CD8-positive, alpha-beta memory T cell (primary cell): ENCODE measurements around the gene RAB6B. TPM values are rescaled to one million over a fixed set of nuclear protein-coding genes. Genes with fewer than 3 reads are reported as not detected.

Source experiments
- CTCF ChIA-PET: fragments of 350-600 bp; sonication (Branson Sonifier 250); formaldehyde crosslinking; loops from one replicate; lab custom pipeline; 2021; ENCODE audit warnings: antibody characterized with exemption; lab: Charles Lee
- POLR2A ChIA-PET: fragments of 350-600 bp; sonication (Branson Sonifier 250); formaldehyde crosslinking; loops from one replicate; lab custom pipeline; 2021; ENCODE audit warnings: antibody characterized with exemption; lab: Charles Lee
- DNase-seq, 5 donors: peaks; one replicate each; pipeline versions ENCODE4 v3.0.0 to v3.0.0-alpha.2; 2020 to 2022; ENCODE audit warnings: mixed read lengths in 1 of 5
- H3K27ac ChIP-seq: one replicate; pipeline ENCODE4 v1.7.0; 2013; ENCODE audit warnings: low read depth, mild to moderate bottlenecking, low read length, moderate library complexity
- H3K27me3 ChIP-seq: 2 replicates; pipeline ENCODE4 v1.7.0; 2013; ENCODE audit warnings: low read length, mild to moderate bottlenecking; ENCODE audit not compliant: insufficient read depth, poor library complexity, severe bottlenecking
- H3K36me3 ChIP-seq: 2 replicates; pipeline ENCODE4 v1.7.0; 2013; ENCODE audit warnings: mild to moderate bottlenecking, low read length, moderate library complexity; ENCODE audit not compliant: insufficient read depth
- H3K4me1 ChIP-seq: 2 replicates; pipeline ENCODE4 v1.7.0; 2013; ENCODE audit warnings: mild to moderate bottlenecking, low read length, moderate library complexity; ENCODE audit not compliant: insufficient read depth
- H3K4me3 ChIP-seq: 2 replicates; pipeline ENCODE4 v1.7.0; 2013; ENCODE audit warnings: mild to moderate bottlenecking, low read length
- H3K9me3 ChIP-seq: 2 replicates; pipeline ENCODE4 v1.7.0; 2013; ENCODE audit warnings: mild to moderate bottlenecking, low read length
- H3K27ac Mint-ChIP-seq, 8 donors: one replicate each; pipeline ENCODE4 v1.8.0; 2020 to 2021; ENCODE audit warnings: mixed read lengths in 8 of 8, mild to moderate bottlenecking in 6 of 8, inconsistent platforms in 3 of 8, moderate library complexity in 3 of 8
- H3K27me3 Mint-ChIP-seq, 2 donors: one replicate each; pipeline ENCODE4 v1.8.0; 2020 to 2021; ENCODE audit warnings: mixed read lengths in 2 of 2, mild to moderate bottlenecking in 1 of 2, moderate library complexity in 1 of 2
- H3K36me3 Mint-ChIP-seq, 3 donors: one replicate each; pipeline ENCODE4 v1.8.0; 2020 to 2021; ENCODE audit warnings: mixed read lengths in 3 of 3, inconsistent platforms in 1 of 3, mild to moderate bottlenecking in 1 of 3
- H3K4me1 Mint-ChIP-seq, 3 donors: one replicate each; pipeline ENCODE4 v1.8.0; 2020 to 2021; ENCODE audit warnings: mixed read lengths in 3 of 3, inconsistent platforms in 1 of 3, mild to moderate bottlenecking in 1 of 3
- H3K4me3 Mint-ChIP-seq, 7 donors: one replicate each; pipeline ENCODE4 v1.8.0; 2020 to 2021; ENCODE audit warnings: mixed read lengths in 7 of 7, mild to moderate bottlenecking in 6 of 7, moderate library complexity in 4 of 7, inconsistent platforms in 2 of 7
- H3K9me3 Mint-ChIP-seq, 5 donors: one replicate each; pipeline ENCODE4 v1.8.0; 2020 to 2022; ENCODE audit warnings: mixed read lengths in 5 of 5, mild to moderate bottlenecking in 3 of 5, moderate library complexity in 2 of 5, inconsistent platforms in 1 of 5
- polyA plus RNA-seq: library from polyadenylated mRNA; unstranded; fragments of 300-500 nt; fragmentation: Illumina TruSeq; gene quantifications from one replicate; pipeline ENCODE4 v1.2.3, GENCODE V29; 2021
- total RNA-seq, 2 experiments: library from RNA; stranded (reverse); gene quantifications; one replicate each; pipeline ENCODE4 v1.2.3, GENCODE V29; 2021

Gene RAB6B
- total RNA-seq (under 1 TPM; 0.24 to 0.73 TPM), polyA plus RNA-seq (1.7 TPM)

- H3K27ac Mint-ChIP-seq, result peak within 1 kb of the TSS in 3 of 8 donors; percentile 64 to 89 (median 70)
- CTCF ChIA-PET, result no interaction called here
- H3K4me3 ChIP-seq, result no peak within 1 kb of the TSS
- DNase-seq, result no peak
- H3K27me3 Mint-ChIP-seq, result peaks cover 27 to 60% of the 10 kb centered on the region in 2 donors
- H3K36me3 ChIP-seq, result no peaks in the 10 kb centered on the region
- H3K4me1 ChIP-seq, result no peaks in the 10 kb centered on the region
- peaks cover 3 to 15% (median 7%) of the 10 kb centered on the region in 3 donors for H3K4me1 Mint-ChIP-seq
- H3K4me3 Mint-ChIP-seq, result peak within 1 kb of the TSS in 6 of 7 donors; percentile 47 to 83 (median 65)
- POLR2A ChIA-PET, result no interaction called here
- no peak within 1 kb of the TSS for H3K27ac ChIP-seq
- H3K9me3 ChIP-seq, result no peaks in the 10 kb centered on the region
- H3K9me3 Mint-ChIP-seq, result peaks cover 0 to 2% (median 0%) of the 10 kb centered on the region in 5 donors
- no peaks in the 10 kb centered on the region for H3K27me3 ChIP-seq
- no peaks in the 10 kb centered on the region for H3K36me3 Mint-ChIP-seq
Observed at GRCh38 chr3:133895208-133896001, at the start of gene RAB6B. TSS of gene RAB6B (minus strand) at chr3:133895882. CDS start at chr3:133895466, 416 bp downstream.

- ChIA-PET CTCF (no interaction called here), POLR2A (no interaction called here)
- Mint-ChIP-seq H3K4me3 (no peak overlapping the region), H3K9me3 (no peaks in the 10 kb centered on the region), H3K27ac (no peak overlapping the region), H3K4me1 (peaks cover 4 to 6% (median 6%) of the 10 kb centered on the region in 3 donors), H3K27me3 (peaks cover 4 to 16% of the 10 kb centered on the region in 2 donors), H3K36me3 (peaks cover 0 to 2% (median 0%) of the 10 kb centered on the region in 3 donors)
- H3K27me3 ChIP-seq, result no peaks in the 10 kb centered on the region
- no peaks in the 10 kb centered on the region for H3K4me1 ChIP-seq
- H3K9me3 ChIP-seq, result no peaks in the 10 kb centered on the region
- DNase-seq, result no peak
- H3K36me3 ChIP-seq, result no peaks in the 10 kb centered on the region
- no peak overlapping the region for H3K27ac ChIP-seq
- no peak overlapping the region for H3K4me3 ChIP-seq
Observed at GRCh38 chr3:133944641-133945380, 49.1 kb upstream of the RAB6B start.

GRCh38 chr3:133944181-133944580 lies 48.5 kb upstream of the RAB6B start:
- ChIA-PET POLR2A (no interaction called here), CTCF (no interaction called here)
- H3K36me3 ChIP-seq, result no peaks in the 10 kb centered on the region
- Mint-ChIP-seq H3K27ac (no peak overlapping the region), H3K9me3 (no peaks in the 10 kb centered on the region), H3K36me3 (peaks cover 0 to 2% (median 0%) of the 10 kb centered on the region in 3 donors), H3K27me3 (peaks cover 4 to 16% of the 10 kb centered on the region in 2 donors), H3K4me3 (no peak overlapping the region), H3K4me1 (peaks cover 4 to 6% (median 6%) of the 10 kb centered on the region in 3 donors)
- DNase-seq, result no peak
- no peaks in the 10 kb centered on the region for H3K27me3 ChIP-seq
- no peak overlapping the region for H3K27ac ChIP-seq
- no peaks in the 10 kb centered on the region for H3K4me1 ChIP-seq
- no peaks in the 10 kb centered on the region for H3K9me3 ChIP-seq
- H3K4me3 ChIP-seq, result no peak overlapping the region

- H3K27ac Mint-ChIP-seq, result no peak overlapping the region
- Histone ChIP-seq H3K4me3 (no peak overlapping the region), H3K27me3 (no peaks in the 10 kb centered on the region), H3K27ac (no peak overlapping the region), H3K4me1 (no peaks in the 10 kb centered on the region), H3K9me3 (no peaks in the 10 kb centered on the region), H3K36me3 (no peaks in the 10 kb centered on the region)
- H3K4me3 Mint-ChIP-seq, result no peak overlapping the region
- CTCF ChIA-PET, result no interaction called here
- H3K9me3 Mint-ChIP-seq, result no peaks in the 10 kb centered on the region
- peaks cover 0 to 2% (median 0%) of the 10 kb centered on the region in 3 donors for H3K36me3 Mint-ChIP-seq
- DNase-seq, result no peak
- H3K4me1 Mint-ChIP-seq, result peaks cover 4 to 6% (median 6%) of the 10 kb centered on the region in 3 donors
- peaks cover 4 to 16% of the 10 kb centered on the region in 2 donors for H3K27me3 Mint-ChIP-seq
- POLR2A ChIA-PET, result no interaction called here
Observed at GRCh38 chr3:133943639-133944141, 48.0 kb upstream of the RAB6B start.

GRCh38 chr3:133943031-133943535 lies 47.4 kb upstream of the RAB6B start:
- Mint-ChIP-seq H3K4me3 (no peak overlapping the region), H3K27ac (no peak overlapping the region), H3K4me1 (peaks cover 4 to 6% (median 6%) of the 10 kb centered on the region in 3 donors), H3K27me3 (peaks cover 4 to 16% of the 10 kb centered on the region in 2 donors), H3K9me3 (no peaks in the 10 kb centered on the region), H3K36me3 (peaks cover 0 to 2% (median 0%) of the 10 kb centered on the region in 3 donors)
- no peak for DNase-seq
- Histone ChIP-seq H3K9me3 (no peaks in the 10 kb centered on the region), H3K36me3 (no peaks in the 10 kb centered on the region), H3K27me3 (no peaks in the 10 kb centered on the region), H3K4me3 (no peak overlapping the region), H3K4me1 (no peaks in the 10 kb centered on the region), H3K27ac (no peak overlapping the region)
- ChIA-PET CTCF (no interaction called here), POLR2A (no interaction called here)

- Histone ChIP-seq H3K9me3 (no peaks in the 10 kb centered on the region), H3K27me3 (no peaks in the 10 kb centered on the region), H3K4me1 (no peaks in the 10 kb centered on the region), H3K36me3 (no peaks in the 10 kb centered on the region), H3K27ac (no peak overlapping the region), H3K4me3 (no peak overlapping the region)
- Mint-ChIP-seq H3K4me3 (no peak overlapping the region), H3K36me3 (peaks cover 0 to 2% (median 0%) of the 10 kb centered on the region in 3 donors), H3K9me3 (no peaks in the 10 kb centered on the region), H3K27ac (no peak overlapping the region), H3K27me3 (peaks cover 5 to 16% of the 10 kb centered on the region in 2 donors), H3K4me1 (peaks cover 4 to 6% (median 6%) of the 10 kb centered on the region in 3 donors)
- no peak for DNase-seq
- POLR2A ChIA-PET, result no interaction called here
- CTCF ChIA-PET, result no interaction called here
Observed at GRCh38 chr3:133941415-133941821, 45.7 kb upstream of the RAB6B start.

- H3K36me3 Mint-ChIP-seq, result peaks cover 0 to 2% (median 0%) of the 10 kb centered on the region in 3 donors
Observed at GRCh38 chr3:133940536-133940935, 44.9 kb upstream of the RAB6B start.

More at GRCh38 chr3:133940536-133940935, 44.9 kb upstream of the RAB6B start:
- Mint-ChIP-seq H3K4me3 (no peak overlapping the region), H3K9me3 (no peaks in the 10 kb centered on the region), H3K27ac (no peak overlapping the region), H3K27me3 (peaks cover 5 to 17% of the 10 kb centered on the region in 2 donors), H3K4me1 (peaks cover 4 to 6% (median 6%) of the 10 kb centered on the region in 3 donors)
- Histone ChIP-seq H3K4me1 (no peaks in the 10 kb centered on the region), H3K27me3 (no peaks in the 10 kb centered on the region), H3K4me3 (no peak overlapping the region), H3K27ac (no peak overlapping the region), H3K9me3 (no peaks in the 10 kb centered on the region), H3K36me3 (no peaks in the 10 kb centered on the region)
- ChIA-PET POLR2A (no interaction called here), CTCF (no interaction called here)
- DNase-seq, result no peak
